H1 (cell line): ENCODE data around the gene KPNA1. TPM values are rescaled to one million over a fixed set of nuclear protein-coding genes. Genes with fewer than 3 reads are reported as not detected.

ENCODE experiments used
- CTCF ChIA-PET: fragments of 300-600 bp; sonication (Branson Sonifier 250); formaldehyde crosslinking; loops from one replicate; lab custom pipeline; 2021; ENCODE audit not compliant: partially characterized antibody; lab: Charles Lee
- POLR2A ChIA-PET: fragments of 300-600 bp; sonication (Branson Sonifier 250); formaldehyde crosslinking; loops from one replicate; lab custom pipeline; 2021; ENCODE audit warnings: inconsistent platforms; ENCODE audit not compliant: partially characterized antibody; lab: Charles Lee
- DNase-seq, 2 experiments: peaks; one replicate each; pipeline versions ENCODE4 v3.0.0 to v3.0.0-alpha.2; 2010 to 2022; ENCODE audit warnings: low spot score in 2 of 2, low read depth in 1 of 2, mixed read lengths in 1 of 2
- FAIRE-seq: peaks from 2 replicates; lab custom pipeline; 2011; peaks lifted over from hg19 to GRCh38; lab: Jason Lieb, UNC
- H2AFZ ChIP-seq: 2 replicates; pipeline ENCODE4 v1.8.1; 2012; ENCODE audit warnings: low read length, inconsistent platforms
- H2AK5ac ChIP-seq: 2 replicates; pipeline ENCODE4 v1.6.1; 2013; ENCODE audit warnings: low read depth, low read length
- H2BK120ac ChIP-seq: replicated peaks from 2 replicates; pipeline ENCODE3; 2013; ENCODE audit warnings: low read depth, low read length, inconsistent platforms
- H2BK12ac ChIP-seq: 2 replicates; pipeline ENCODE4 v1.6.1; 2013; ENCODE audit warnings: low read depth, low read length
- H2BK15ac ChIP-seq: 2 replicates; pipeline ENCODE4 v1.6.1; 2013; ENCODE audit warnings: low read length
- H2BK20ac ChIP-seq: 2 replicates; pipeline ENCODE4 v1.6.1; 2013; ENCODE audit warnings: low read length
- H2BK5ac ChIP-seq: 2 replicates; pipeline ENCODE4 v1.6.1; 2013; ENCODE audit warnings: low read depth, low read length
- H3K14ac ChIP-seq: 2 replicates; pipeline ENCODE4 v1.6.1; 2013; ENCODE audit warnings: inconsistent platforms; ENCODE audit not compliant: insufficient read length
- H3K18ac ChIP-seq: 2 replicates; pipeline ENCODE4 v1.6.1; 2013; ENCODE audit warnings: low read length; ENCODE audit errors: extremely low read depth
- H3K23ac ChIP-seq: 2 replicates; pipeline ENCODE4 v1.6.1; 2013; ENCODE audit warnings: inconsistent platforms; ENCODE audit not compliant: insufficient read length
- H3K23me2 ChIP-seq: 2 replicates; pipeline ENCODE4 v1.6.1; 2013; ENCODE audit warnings: low read depth, low read length
- H3K27ac ChIP-seq: 2 replicates; pipeline ENCODE4 v1.6.1; 2011; ENCODE audit warnings: low read depth, low read length, inconsistent platforms
- H3K27me3 ChIP-seq, 4 experiments: replicated peaks in 1 of 4; 1 replicate in 1 of 4; 2 replicates in 3 of 4; pipeline versions ENCODE4 v1.6.1 to v1.8.1; 2011 to 2013; ENCODE audit warnings: low read length in 3 of 4, mild to moderate bottlenecking in 3 of 4, inconsistent platforms in 2 of 4, mixed read lengths in 2 of 4, moderate library complexity in 1 of 4; ENCODE audit not compliant: control insufficient read depth in 3 of 4, insufficient read depth in 3 of 4; ENCODE audit errors: extremely low read depth in 1 of 4
- H3K36me3 ChIP-seq, 4 experiments: 2 replicates each; pipeline versions ENCODE4 v1.6.1 to v1.8.1; 2011 to 2013; ENCODE audit warnings: mild to moderate bottlenecking in 4 of 4, low read length in 3 of 4, moderate library complexity in 2 of 4, control low read depth in 1 of 4, inconsistent platforms in 1 of 4; ENCODE audit not compliant: insufficient read depth in 4 of 4, control insufficient read depth in 2 of 4
- H3K4ac ChIP-seq: replicated peaks from 2 replicates; pipeline ENCODE3; 2013; ENCODE audit warnings: low read length, low read depth, mixed read lengths, inconsistent platforms; ENCODE audit not compliant: insufficient read length
- H3K4me1 ChIP-seq, 4 experiments: replicated peaks in 1 of 4; 1 replicate in 1 of 4; 2 replicates in 3 of 4; pipeline versions ENCODE4 v1.6.1 to v1.8.1; 2011 to 2013; ENCODE audit warnings: low read length in 3 of 4, inconsistent platforms in 2 of 4, mixed read lengths in 1 of 4; ENCODE audit not compliant: insufficient read depth in 4 of 4, control insufficient read depth in 3 of 4
- H3K4me2 ChIP-seq, 2 experiments: 2 replicates each; pipeline versions ENCODE4 v1.6.1 to v1.8.1; 2011 to 2013; ENCODE audit warnings: low read depth in 2 of 2, low read length in 2 of 2, control low read depth in 1 of 2, inconsistent platforms in 1 of 2, mild to moderate bottlenecking in 1 of 2; ENCODE audit not compliant: insufficient read depth in 1 of 2
- H3K4me3 ChIP-seq, 4 experiments: fragments of 200-600, 300-600 bp in 1 of 4; sonication (generic), shearing (Covaris generic), sonication (Bioruptor Twin) in 1 of 4; 2 replicates each; pipeline versions ENCODE4 v1.5.1 to v1.8.1; 2011 to 2016; ENCODE audit warnings: low read length in 4 of 4, low read depth in 3 of 4, control low read depth in 2 of 4, inconsistent platforms in 2 of 4, mild to moderate bottlenecking in 2 of 4, mixed read lengths in 1 of 4, moderate library complexity in 1 of 4; ENCODE audit not compliant: insufficient read depth in 2 of 4; ENCODE audit errors: extremely low read depth in 1 of 4
- H3K56ac ChIP-seq: replicated peaks from 2 replicates; pipeline ENCODE3; 2013; ENCODE audit warnings: low read depth, mild to moderate bottlenecking, mixed read lengths, low read length, inconsistent platforms; ENCODE audit not compliant: insufficient read length
- H3K79me1 ChIP-seq: 2 replicates; pipeline ENCODE4 v1.6.1; 2013; ENCODE audit warnings: low read depth, low read length, control low read depth
- H3K79me2 ChIP-seq, 2 experiments: 2 replicates each; pipeline versions ENCODE4 v1.6.1 to v1.8.1; 2012 to 2013; ENCODE audit warnings: low read length in 2 of 2, mild to moderate bottlenecking in 2 of 2, inconsistent platforms in 1 of 2; ENCODE audit not compliant: insufficient read depth in 2 of 2, control insufficient read depth in 1 of 2
- H3K9ac ChIP-seq, 4 experiments: replicated peaks in 1 of 4; 1 replicate in 1 of 4; 2 replicates in 3 of 4; pipeline versions ENCODE4 v1.6.1 to v1.8.1; 2011 to 2013; ENCODE audit warnings: low read depth in 3 of 4, low read length in 3 of 4, control low read depth in 2 of 4, mild to moderate bottlenecking in 2 of 4, moderate library complexity in 2 of 4, inconsistent platforms in 1 of 4; ENCODE audit errors: extremely low read depth in 1 of 4
- H3K9me3 ChIP-seq, 2 experiments: 2 replicates each; pipeline versions ENCODE4 v1.6.1 to v1.8.1; 2012 to 2013; ENCODE audit warnings: mild to moderate bottlenecking in 2 of 2, moderate library complexity in 2 of 2, control low read depth in 1 of 2, inconsistent platforms in 1 of 2, low read depth in 1 of 2, low read length in 1 of 2, mixed read lengths in 1 of 2; ENCODE audit not compliant: insufficient read depth in 2 of 2
- H4K20me1 ChIP-seq, 2 experiments: replicated peaks in 1 of 2; 2 replicates each; pipeline versions ENCODE3 to v1.8.1; 2011 to 2013; ENCODE audit warnings: inconsistent platforms in 2 of 2, low read length in 2 of 2, mild to moderate bottlenecking in 1 of 2; ENCODE audit not compliant: insufficient read depth in 2 of 2, control insufficient read depth in 1 of 2
- H4K5ac ChIP-seq: 2 replicates; pipeline ENCODE4 v1.6.1; 2013; ENCODE audit warnings: low read length, low read depth, mixed read lengths, inconsistent platforms; ENCODE audit not compliant: insufficient read length
- H4K8ac ChIP-seq: 2 replicates; pipeline ENCODE4 v1.8.0; 2013; ENCODE audit warnings: mild to moderate bottlenecking, moderate library complexity, low read length, inconsistent platforms; ENCODE audit not compliant: insufficient read depth; ENCODE audit errors: extremely low read depth
- H4K91ac ChIP-seq: replicated peaks from 2 replicates; pipeline ENCODE3; 2013; ENCODE audit warnings: low read length, mixed read lengths, inconsistent platforms; ENCODE audit not compliant: insufficient read length
- WGBS, 2 experiments: shearing (Covaris generic) in 1 of 2; methylation state at CpG; one replicate each; pipeline versions ENCODE4 v1.1.6 to v1.1.7; 2013 to 2015; ENCODE audit warnings: low lambda C conversion rate in 2 of 2, mixed read lengths in 2 of 2, inconsistent platforms in 1 of 2, low coverage in 1 of 2, missing lambda C conversion rate in 1 of 2; ENCODE audit not compliant: insufficient replicate concordance in 2 of 2, insufficient coverage in 1 of 2, insufficient read length in 1 of 2; ENCODE audit errors: extremely low coverage in 1 of 2, missing lambda C conversion rate in 1 of 2; 5-methylcytosine and 5-hydroxymethylcytosine counted together
- polyA plus RNA-seq, 7 experiments: library from polyadenylated mRNA; depleted of rRNA in 3 of 7; stranded (reverse) in 5 of 7; unstranded in 2 of 7; fragments of >200 nt in 5 of 7; fragments of 200-250 nt in 2 of 7; gene quantifications; 1 replicate in 5 of 7; 2 replicates in 1 of 7; 4 replicates in 1 of 7; pipeline versions ENCODE4 v1.2.1 to v1.2.3, GENCODE V29; 2011 to 2013; ENCODE audit warnings: missing spikeins in 2 of 7, mixed read lengths in 2 of 7
- total RNA-seq: library from RNA; stranded (reverse); fragmentation: NEBNext Ultra II Directional; extraction: Animal tissue kit (Norgen Biotek cat#: 25700); gene quantifications from 2 replicates; pipeline ENCODE4 v1.2.1, GENCODE V29; 2021

KPNA1 gene
- total and polyA plus RNA-seq, 2 of the 8 experiments (the other 6 are each of a cell fraction or from before 2014, with no cell fraction given) = 14.8 to 63.0 TPM

DNA sequence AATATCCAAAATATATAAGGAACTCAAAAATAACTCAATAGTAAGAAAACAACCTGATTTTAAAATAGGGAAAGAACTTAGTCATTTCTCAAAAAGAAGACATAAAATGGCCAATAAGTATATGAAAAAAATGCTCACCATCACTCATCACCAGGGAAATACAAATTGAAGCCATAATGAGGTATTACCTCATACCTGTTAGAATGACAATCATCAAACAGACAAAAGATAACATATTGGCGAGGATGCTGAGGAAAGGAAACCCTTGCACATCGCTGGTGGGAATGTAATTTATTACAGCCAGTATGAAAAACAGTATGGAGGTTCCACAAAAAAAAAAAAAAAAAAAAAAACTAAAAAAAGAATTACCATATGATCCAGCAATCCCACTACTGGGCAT lies 38.2 kb downstream of the KPNA1 start:
- no peak overlapping the region for H2BK20ac ChIP-seq
- WGBS, 2 experiments = 86% methylated on average over 2 of the region's 2 CpGs; no CpG with 5 or more reads in 1 of the 2 experiments
- H3K79me2 ChIP-seq = peaks cover 0 to 75% of the 10 kb centered on the region in 2 experiments; a peak in 2 of 4 replicates
- no peaks in the 10 kb centered on the region for H3K23me2 ChIP-seq
- H2BK5ac ChIP-seq = no peak overlapping the region
- H2BK120ac ChIP-seq = no peak overlapping the region
- H3K18ac ChIP-seq = no peak overlapping the region
- H2BK15ac ChIP-seq = no peak overlapping the region
- ChIA-PET CTCF (no interaction called here), POLR2A (no interaction called here)
- no peak overlapping the region for H3K4me2 ChIP-seq
- H4K20me1 ChIP-seq = peaks cover 5 to 6% of the 10 kb centered on the region in 2 experiments
- DNase-seq (no peak), FAIRE-seq (no peak)
- no peak overlapping the region for H4K91ac ChIP-seq
- H3K4ac ChIP-seq = no peak overlapping the region
- H3K79me1 ChIP-seq = 0 out of 2 replicates have a peak, but pooled peaks cover 1% of the 10 kb centered on the region
- H3K9ac ChIP-seq = no peak overlapping the region
- H2BK12ac ChIP-seq = no peak overlapping the region
- H3K14ac ChIP-seq = no peak overlapping the region
- H3K9me3 ChIP-seq = no peaks in the 10 kb centered on the region
- no peak overlapping the region for H2AK5ac ChIP-seq
- no peak overlapping the region for H4K8ac ChIP-seq
- no peaks in the 10 kb centered on the region for H3K27me3 ChIP-seq
- H3K27ac ChIP-seq = no peak overlapping the region
- H3K4me3 ChIP-seq = no peak overlapping the region
- H4K5ac ChIP-seq = no peak overlapping the region
- no peaks in the 10 kb centered on the region; a peak in 1 of 7 replicates for H3K4me1 ChIP-seq
- no peak overlapping the region for H3K56ac ChIP-seq
- H3K23ac ChIP-seq = no peak overlapping the region
- no peaks in the 10 kb centered on the region for H3K36me3 ChIP-seq
- no peak overlapping the region for H2AFZ ChIP-seq
